ENCODE measurements around the gene UCN3.

DNA sequence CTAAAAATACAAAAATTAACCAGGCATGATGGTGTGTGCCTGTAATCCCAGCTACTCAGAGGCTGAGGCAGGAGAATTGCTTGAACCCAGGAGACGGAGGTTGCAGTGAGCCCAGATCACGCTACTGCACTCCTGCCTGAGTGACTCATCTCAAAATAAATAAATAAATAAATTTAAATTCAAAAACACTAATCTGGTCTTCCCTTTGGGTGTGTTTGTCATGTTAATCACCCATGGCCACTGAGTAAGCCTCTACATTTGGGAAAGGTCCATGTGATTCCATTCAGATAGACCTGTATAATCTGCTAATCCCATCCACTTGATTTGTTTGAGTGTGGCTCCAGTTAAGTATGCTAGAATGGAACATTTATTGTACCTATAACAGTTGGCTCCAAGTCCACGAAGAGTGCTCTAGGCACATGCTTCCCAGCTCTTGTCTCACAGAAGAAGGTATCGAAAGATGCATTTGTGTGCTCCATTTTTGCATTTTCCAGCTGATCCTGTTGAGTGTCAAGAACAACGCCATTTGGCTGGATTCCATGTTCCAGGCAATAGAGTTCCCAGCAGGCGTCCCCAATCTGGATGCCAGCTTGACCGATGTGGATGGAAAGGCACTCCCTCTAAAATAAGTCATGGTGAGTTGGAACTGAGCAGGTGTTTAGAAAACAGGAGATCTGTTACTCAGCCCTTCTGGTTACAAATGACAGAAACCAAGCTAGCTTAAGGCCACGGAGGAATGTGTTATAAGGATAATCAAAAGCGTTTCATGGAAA lies 35.9 kb downstream of the UCN3 start:
- TF ChIP-seq CTCF (IDR thresholded peaks at IDR 0.05; ENCODE audit: poor library complexity, severe bottlenecking) (no peak), EZH2 (IDR thresholded peaks at IDR 0.05; ENCODE audit: borderline replicate concordance, insufficient read depth, low read length, poor library complexity, severe bottlenecking) (no peak), EP300 (conservative IDR thresholded peaks at IDR 0.05; ENCODE audit: poor library complexity, severe bottlenecking) (no peak), POLR2AphosphoS5 (IDR thresholded peaks at IDR 0.05) (no peak)
